HL-60 (cell line): ENCODE measurements around the gene CD3E.

Experiments
- CTCF ChIP-seq: IDR thresholded peaks from one replicate; pipeline ENCODE4 v1.5.1; 2011; ENCODE audit warnings: low read length, control low read depth, inconsistent platforms; ENCODE audit not compliant: insufficient read depth
- POLR2AphosphoS5 ChIP-seq: IDR thresholded peaks from 2 replicates; pipeline ENCODE4 v1.6.1; 2012; ENCODE audit warnings: low read depth
- REST ChIP-seq: IDR thresholded peaks from 2 replicates; pipeline ENCODE4 v1.6.1; 2012; ENCODE audit warnings: low read depth; ENCODE audit not compliant: insufficient replicate concordance
- SPI1 ChIP-seq: IDR thresholded peaks from 2 replicates; pipeline ENCODE4 v1.6.1; 2012; ENCODE audit warnings: low read depth, mild to moderate bottlenecking, borderline replicate concordance

GRCh38 chr11:118295199-118295598 lies 9.3 kb upstream of the CD3E start:
- TF ChIP-seq REST, result no peak
- TF ChIP-seq POLR2AphosphoS5, result no peak
- no peak for TF ChIP-seq CTCF
- no peak for TF ChIP-seq SPI1
